Thoracic aorta (tissue), 2 donors: Measurements from ENCODE around the gene NUP107. TPM values are rescaled to one million over a fixed set of nuclear protein-coding genes. Genes with fewer than 3 reads are reported as not detected.

ENCODE experiments used
- ATAC-seq: fragments of 150-250 bp; one replicate; pipeline ENCODE4 v1.8.0; 2017; ENCODE audit warnings: low read depth; ENCODE audit not compliant: insufficient number of reproducible peaks, low FRiP score
- DNase-seq: peaks from one replicate; pipeline ENCODE4 v3.0.0-alpha.2; 2020; ENCODE audit warnings: low spot score
- H3K27ac ChIP-seq, 2 donors: fragments of 200-600 bp; sonication (generic); 1 replicate in 1 of 2; 2 replicates in 1 of 2; pipeline ENCODE4 v1.5.1; 2016; ENCODE audit warnings: mild to moderate bottlenecking in 2 of 2, moderate library complexity in 2 of 2
- H3K27me3 ChIP-seq: fragments of 200-600 bp; sonication (generic); replicated peaks from 2 replicates; pipeline ENCODE4 v1.6.0; 2016; ENCODE audit warnings: mild to moderate bottlenecking; ENCODE audit not compliant: insufficient read depth
- H3K36me3 ChIP-seq: fragments of 200-600 bp; sonication (generic); one replicate; pipeline ENCODE4 v1.5.1; 2016
- H3K4me1 ChIP-seq, 2 donors: fragments of 200-600 bp; sonication (generic); 1 replicate in 1 of 2; 2 replicates in 1 of 2; pipeline versions ENCODE4 v1.5.1 to v1.6.0; 2016; ENCODE audit warnings: low read depth in 2 of 2, mild to moderate bottlenecking in 1 of 2; ENCODE audit not compliant: control insufficient read depth in 1 of 2
- H3K4me3 ChIP-seq: fragments of 200-600 bp; sonication (generic); 2 replicates; pipeline ENCODE4 v1.5.1; 2016; ENCODE audit warnings: mild to moderate bottlenecking
- H3K9me3 ChIP-seq: fragments of 200-600 bp; sonication (generic); 2 replicates; pipeline ENCODE4 v1.5.1; 2016
- CTCF ChIP-seq: fragments of 200-600 bp; sonication (generic); IDR thresholded peaks from one replicate; pipeline ENCODE4 v1.5.1; 2019; ENCODE audit warnings: antibody characterized with exemption
- total RNA-seq, 2 donors: library from RNA; depleted of rRNA; stranded (reverse); fragments of >200 nt; gene quantifications; one replicate each; pipeline versions ENCODE4 v1.1.0 to v1.2.3, GENCODE V29; 2016

The NUP107 gene
- total RNA-seq, 2 donors from 2014 or later, result 28.0 to 45.4 TPM

- no peaks in the 10 kb centered on the region for H3K4me1 ChIP-seq
- no peaks in the 10 kb centered on the region for H3K27me3 ChIP-seq
- no peak overlapping the region for H3K27ac ChIP-seq
- ATAC-seq, result no peak
- H3K9me3 ChIP-seq, result no peaks in the 10 kb centered on the region
- H3K4me3 ChIP-seq, result no peak overlapping the region
- peaks cover 31% of the 10 kb centered on the region for H3K36me3 ChIP-seq
- no peak for TF ChIP-seq CTCF
- DNase-seq, result no peak
Observed at GRCh38 chr12:68733661-68734071, 46.9 kb downstream of the NUP107 start.

- TF ChIP-seq CTCF, result no peak
- H3K4me3 ChIP-seq, result no peak overlapping the region
Observed at GRCh38 chr12:68739891-68740290, 53.1 kb downstream of the NUP107 start.

GRCh38 chr12:68743356-68743755 is 56.6 kb downstream of the NUP107 start:
- Histone ChIP-seq H3K27me3 (no peaks in the 10 kb centered on the region), H3K4me3 (no peak overlapping the region), H3K27ac (no peak overlapping the region), H3K9me3 (no peaks in the 10 kb centered on the region), H3K36me3 (no peaks in the 10 kb centered on the region), H3K4me1 (peaks cover 0 to 14% of the 10 kb centered on the region in 2 donors)
- no peak for DNase-seq
- no peak for TF ChIP-seq CTCF
- no peak for ATAC-seq

More at GRCh38 chr12:68739891-68740290, 53.1 kb downstream of the NUP107 start:
- Histone ChIP-seq H3K27ac (no peak overlapping the region), H3K9me3 (no peaks in the 10 kb centered on the region), H3K36me3 (peaks cover 19% of the 10 kb centered on the region), H3K27me3 (no peaks in the 10 kb centered on the region), H3K4me1 (no peaks in the 10 kb centered on the region)
- DNase-seq (no peak), ATAC-seq (no peak)

- TF ChIP-seq CTCF, result no peak
- peak overlapping the region; percentile 82 for H3K4me3 ChIP-seq
- H3K9me3 ChIP-seq, result no peaks in the 10 kb centered on the region
- H3K27ac ChIP-seq, result peak overlapping the region; percentile 60 to 70
- no peaks in the 10 kb centered on the region for H3K27me3 ChIP-seq
- peaks cover 0 to 14% of the 10 kb centered on the region in 2 donors for H3K4me1 ChIP-seq
- no peak for DNase-seq
- ATAC-seq, result no peak
- no peaks in the 10 kb centered on the region for H3K36me3 ChIP-seq
Observed at GRCh38 chr12:68745376-68745903, 58.7 kb downstream of the NUP107 start.

- ATAC-seq (peak; percentile 93), DNase-seq (peak; percentile 60)
- Histone ChIP-seq H3K4me1 (peaks cover 0 to 14% of the 10 kb centered on the region in 2 donors), H3K4me3 (peak within 1 kb of the TSS; percentile 82), H3K27ac (peak within 1 kb of the TSS; percentile 60 to 70), H3K27me3 (no peaks in the 10 kb centered on the region), H3K36me3 (no peaks in the 10 kb centered on the region), H3K9me3 (no peaks in the 10 kb centered on the region)
- no peak for TF ChIP-seq CTCF
Observed at GRCh38 chr12:68745904-68746571, 59.3 kb downstream of the NUP107 start, which contains the start of gene SLC35E3. Gene SLC35E3, plus strand, starts transcription at chr12:68746176. Its CDS starts 202 bp downstream, at chr12:68746378.
